A549 (cell line): ENCODE measurements around the gene SIGLEC9. TPM values are rescaled to one million over a fixed set of nuclear protein-coding genes. Genes with fewer than 3 reads are reported as not detected.

ENCODE experiments used
- ATAC-seq, 2 experiments: fragments of 200-7000 bp in 1 of 2; fragments of >200 bp in 1 of 2; cut with Nextera tagmentation in 1 of 2; cut with Tn5 transposase in 1 of 2; 3 replicates each; pipeline versions ENCODE4 v1.8.0 to v1.9.1; 2018 to 2020; ENCODE audit warnings: mild to moderate bottlenecking in 1 of 2, moderate library complexity in 1 of 2
- CTCF ChIA-PET: fragments of 300-600 bp; sonication (Branson Sonifier 250); formaldehyde crosslinking; extraction: SDS; loops from one replicate; lab custom pipeline; 2021; ENCODE audit warnings: antibody characterized with exemption, inconsistent platforms; lab: Yijun Ruan, JAX
- POLR2A ChIA-PET: fragments of 350-600 bp; formaldehyde crosslinking; extraction: SDS; loops from one replicate; lab custom pipeline; 2021; ENCODE audit warnings: antibody characterized with exemption, inconsistent platforms; lab: Yijun Ruan, JAX
- DNase-seq, 2 experiments: peaks; one replicate each; pipeline versions ENCODE4 v3.0.0 to v3.0.0-alpha.2; 2011 to 2016; ENCODE audit warnings: low read depth in 1 of 2, low spot score in 1 of 2
- FAIRE-seq: peaks from 2 replicates; lab custom pipeline; 2011; peaks lifted over from hg19 to GRCh38; lab: Jason Lieb, UNC
- H3K27ac ChIP-seq, 2 experiments: fragments of >200 bp; sonication (Bioruptor Twin); formaldehyde crosslinking; 3 replicates each; pipeline ENCODE4 v1.5.1; 2016 to 2017
- H3K4me1 ChIP-seq: fragments of >200 bp; sonication (Bioruptor Twin); formaldehyde crosslinking; 3 replicates; pipeline ENCODE4 v1.6.1; 2016
- H3K4me2 ChIP-seq: fragments of >200 bp; sonication (Bioruptor Twin); formaldehyde crosslinking; 3 replicates; pipeline ENCODE4 v1.6.1; 2016
- H3K4me3 ChIP-seq: fragments of >200 bp; sonication (Bioruptor Twin); formaldehyde crosslinking; 3 replicates; pipeline ENCODE4 v1.5.1; 2016
- H3K9me3 ChIP-seq: fragments of >200 bp; sonication (Bioruptor Twin); formaldehyde crosslinking; 3 replicates; pipeline ENCODE4 v1.6.1; 2016
- ATOH8 ChIP-seq: fragments of 250-450 bp; sonication (Bioruptor Pico); IDR thresholded peaks from 2 replicates; pipeline ENCODE4 v1.5.0; 2020; ENCODE audit warnings: low read depth, mild to moderate bottlenecking, moderate library complexity
- CEBPB ChIP-seq, 2 experiments: fragments of >200 bp in 1 of 2; sonication (Bioruptor Twin) in 1 of 2; formaldehyde crosslinking in 1 of 2; IDR thresholded peaks; 2 replicates each; pipeline ENCODE4 v1.6.1; 2012 to 2016
- CHD2 ChIP-seq: fragments of 150-350 bp; IDR thresholded peaks from 2 replicates; pipeline ENCODE4 v1.6.1; 2014; ENCODE audit warnings: low read length; ENCODE audit not compliant: partially characterized antibody
- CHD4 ChIP-seq: fragments of 200-600 bp; sonication (generic); IDR thresholded peaks from 2 replicates; pipeline ENCODE4 v1.6.1; 2016; ENCODE audit warnings: antibody characterized with exemption, mild to moderate bottlenecking, borderline replicate concordance
- E2F6 ChIP-seq: IDR thresholded peaks from 2 replicates; pipeline ENCODE4 v1.6.1; 2012; ENCODE audit warnings: low read depth, borderline replicate concordance
- EHF ChIP-seq: fragments of 250-450 bp; sonication (Bioruptor Pico); IDR thresholded peaks from 2 replicates; pipeline ENCODE4 v1.5.0; 2020; ENCODE audit warnings: mild to moderate bottlenecking
- ELK1 ChIP-seq: fragments of 150-350 bp; IDR thresholded peaks from 2 replicates; pipeline ENCODE4 v1.6.1; 2014; ENCODE audit warnings: low read depth, mild to moderate bottlenecking, low read length
- FOSL2 ChIP-seq, 2 experiments: fragments of 450-650 bp in 1 of 2; fragments of >200 bp in 1 of 2; sonication (Bioruptor Twin) in 1 of 2; formaldehyde crosslinking; IDR thresholded peaks; 2 replicates each; pipeline versions ENCODE4 v1.5.0 to v1.6.1; 2016 to 2020; ENCODE audit warnings: mild to moderate bottlenecking in 1 of 2, moderate library complexity in 1 of 2
- FOXS1 ChIP-seq: fragments of 250-450 bp; sonication (Bioruptor Pico); IDR thresholded peaks from 2 replicates; pipeline ENCODE4 v1.5.0; 2020; ENCODE audit warnings: mild to moderate bottlenecking, moderate library complexity
- HDAC2 ChIP-seq: fragments of 200-600 bp; sonication (generic); IDR thresholded peaks from 2 replicates; pipeline ENCODE4 v1.6.1; 2016
- HOXA7 ChIP-seq: fragments of 250-450 bp; sonication (Bioruptor Pico); IDR thresholded peaks from 2 replicates; pipeline ENCODE4 v1.5.0; 2020; ENCODE audit warnings: mild to moderate bottlenecking, moderate library complexity
- KDM1A ChIP-seq: fragments of 200-600 bp; sonication (generic); IDR thresholded peaks from 2 replicates; pipeline ENCODE4 v1.6.1; 2016; ENCODE audit warnings: low read depth, mild to moderate bottlenecking
- MAFK ChIP-seq: fragments of 450-650 bp; IDR thresholded peaks from 2 replicates; pipeline ENCODE4 v1.6.1; 2014; ENCODE audit not compliant: partially characterized antibody
- MYC ChIP-seq: IDR thresholded peaks from 2 replicates; pipeline ENCODE4 v1.6.1; 2012; ENCODE audit warnings: mild to moderate bottlenecking, inconsistent platforms, low read length, improper control_type of control experiment, borderline replicate concordance
- PHF8 ChIP-seq: fragments of 200-600 bp; sonication (generic); IDR thresholded peaks from 2 replicates; pipeline ENCODE4 v1.6.1; 2016; ENCODE audit warnings: low read depth, mild to moderate bottlenecking, antibody characterized with exemption, moderate library complexity, borderline replicate concordance
- RARB ChIP-seq: fragments of 250-450 bp; sonication (Bioruptor Pico); IDR thresholded peaks from 2 replicates; pipeline ENCODE4 v1.8.0; 2021; ENCODE audit warnings: mild to moderate bottlenecking, moderate library complexity
- SMC3 ChIP-seq: fragments of >200 bp; sonication (Bioruptor Twin); formaldehyde crosslinking; IDR thresholded peaks from 3 replicates; pipeline ENCODE4 v1.6.1; 2018; ENCODE audit warnings: inconsistent platforms
- SREBF2 ChIP-seq: fragments of 450-650 bp; IDR thresholded peaks from 2 replicates; pipeline ENCODE4 v1.6.1; 2014; ENCODE audit warnings: mild to moderate bottlenecking, moderate library complexity
- TP53 ChIP-seq: fragments of 250-450 bp; sonication (Bioruptor Pico); IDR thresholded peaks from 2 replicates; pipeline ENCODE4 v1.5.0; 2021; ENCODE audit warnings: mild to moderate bottlenecking, moderate library complexity
- USF2 ChIP-seq: fragments of 450-650 bp; IDR thresholded peaks from 2 replicates; pipeline ENCODE4 v1.6.1; 2014; ENCODE audit warnings: antibody characterized with exemption
- ZFP36 ChIP-seq: fragments of 450-650 bp; IDR thresholded peaks from 2 replicates; pipeline ENCODE4 v1.6.1; 2014; ENCODE audit warnings: borderline replicate concordance; ENCODE audit not compliant: partially characterized antibody
- WGBS: methylation state at CpG from one replicate; pipeline ENCODE4 v1.1.6; 2017; ENCODE audit errors: missing lambda C conversion rate; 5-methylcytosine and 5-hydroxymethylcytosine counted together
- polyA plus RNA-seq, 4 experiments: library from polyadenylated mRNA; depleted of rRNA in 3 of 4; stranded (reverse); fragments of >200 nt; fragmentation: RNase III in 1 of 4; extraction: RNeasy Plus Mini Kit Qiagen cat#74134 plus additional on column Dnase treatment in 1 of 4; gene quantifications; 2 replicates in 3 of 4; 3 replicates in 1 of 4; pipeline ENCODE4 v1.2.3, GENCODE V29; 2011 to 2017

Gene SIGLEC9
- polyA plus RNA-seq, 2 of the 4 experiments (the other 2 are of a cell fraction): not detected

- Histone ChIP-seq H3K9me3 (no peaks in the 10 kb centered on the region), H3K4me2 (no peak overlapping the region), H3K4me3 (no peak overlapping the region), H3K4me1 (no peaks in the 10 kb centered on the region), H3K27ac (no peak overlapping the region)
- DNase-seq (no peak), ATAC-seq (no peak), FAIRE-seq (no peak)
- 7% methylated on average over 2 of the region's 2 CpGs for WGBS
- TF ChIP-seq MAFK: no peak
- no peak for TF ChIP-seq E2F6
- no peak for TF ChIP-seq SREBF2
- no peak for TF ChIP-seq RARB
- no peak for TF ChIP-seq SMC3
- TF ChIP-seq ELK1: no peak
- TF ChIP-seq KDM1A: no peak
- TF ChIP-seq FOSL2 (IDR thresholded peaks at IDR 0.05): no peak
- TF ChIP-seq FOSL2 (CRISPR knock-in tag; IDR thresholded peaks at IDR 0.05): no peak
- TF ChIP-seq PHF8: no peak
- TF ChIP-seq ATOH8 (CRISPR knock-in tag): no peak
- no peak for TF ChIP-seq CHD4
- CTCF ChIA-PET: interaction anchor here (0.9 to 3.1 kb wide), 10 partner anchors 10 to 487 kb away, joined by 3 to 31 read pairs (median 3); no protein-coding TSS in a partner anchor
- POLR2A ChIA-PET: no interaction called here
Observed at GRCh38 chr19:51156710-51157109, 32.0 kb downstream of the SIGLEC9 start.

- no peak overlapping the region for H3K4me2 ChIP-seq
- no peaks in the 10 kb centered on the region for H3K9me3 ChIP-seq
- FAIRE-seq (no peak), DNase-seq (no peak), ATAC-seq (no peak)
- ChIA-PET POLR2A (no interaction called here), CTCF (interaction anchor here (0.6 to 3.1 kb wide), 9 partner anchors 10 to 614 kb away, joined by 3 to 31 read pairs (median 3); no protein-coding TSS in a partner anchor)
- 0% methylated on average over 2 of the region's 2 CpGs for WGBS
- H3K4me3 ChIP-seq: no peak overlapping the region
- no peaks in the 10 kb centered on the region for H3K4me1 ChIP-seq
- no peak overlapping the region for H3K27ac ChIP-seq
- TF ChIP-seq TP53: no peak
- TF ChIP-seq CHD2: no peak
- no peak for TF ChIP-seq HDAC2
- no peak for TF ChIP-seq FOSL2 (IDR thresholded peaks at IDR 0.05)
- no peak for TF ChIP-seq FOSL2 (CRISPR knock-in tag; IDR thresholded peaks at IDR 0.05)
- no peak for TF ChIP-seq ZFP36
- no peak for TF ChIP-seq SREBF2
- no peak for TF ChIP-seq CEBPB (IDR thresholded peaks at IDR 0.05)
- no peak for TF ChIP-seq MYC
- no peak for TF ChIP-seq USF2
- no peak for TF ChIP-seq EHF (CRISPR knock-in tag)
- no peak for TF ChIP-seq SMC3
- no peak for TF ChIP-seq FOXS1 (CRISPR knock-in tag)
- no peak for TF ChIP-seq HOXA7
Observed at GRCh38 chr19:51157265-51157664, 32.6 kb downstream of the SIGLEC9 start.
